Fibroblast of skin of back (primary cell): ENCODE measurements around the gene SYNC. TPM values are rescaled to one million over a fixed set of nuclear protein-coding genes. Genes with fewer than 3 reads are reported as not detected.

ENCODE experiments used
- DNase-seq: peaks from one replicate; pipeline ENCODE4 v3.0.0-alpha.2; 2013
- polyA plus RNA-seq, 2 experiments: library from polyadenylated mRNA; unstranded; fragments of 120-200 nt; gene quantifications; one replicate each; pipeline ENCODE4 v1.2.1, GENCODE V29; 2013; ENCODE audit not compliant: insufficient read length in 2 of 2

Gene SYNC
- 66.9 TPM for polyA plus RNA-seq (2013, experiment 1 of 2; ENCODE audit: insufficient read length)
- polyA plus RNA-seq (2013, experiment 2 of 2; ENCODE audit: insufficient read length): 103 TPM

- peak; percentile 95 for DNase-seq
Measured at GRCh38 chr1:32702599-32703478, at the start of gene SYNC. Gene SYNC, minus strand, starts transcription at chr1:32702770. Its CDS starts 110 bp downstream, at chr1:32702660.

DNA sequence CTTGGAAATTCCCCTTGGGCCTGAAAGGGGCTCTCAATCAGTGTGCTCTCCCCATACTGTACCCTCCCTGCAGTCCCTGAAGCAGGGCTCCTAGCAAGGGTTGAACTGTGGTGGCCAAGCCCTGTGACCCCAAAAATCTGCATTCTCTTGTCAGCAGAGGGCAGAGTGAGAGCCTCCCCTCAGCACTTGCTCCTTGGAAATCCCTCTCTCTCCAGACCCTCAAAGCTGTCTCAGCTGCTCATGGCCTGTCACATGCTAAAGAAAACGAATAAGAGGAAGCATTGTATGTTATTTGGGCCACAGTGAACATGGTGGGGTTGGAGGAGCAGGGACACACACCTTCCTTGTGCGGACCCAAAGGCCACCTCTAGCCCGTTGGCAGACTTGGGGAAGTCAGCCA lies 47.2 kb upstream of the SYNC start:
- no peak for DNase-seq

DNA sequence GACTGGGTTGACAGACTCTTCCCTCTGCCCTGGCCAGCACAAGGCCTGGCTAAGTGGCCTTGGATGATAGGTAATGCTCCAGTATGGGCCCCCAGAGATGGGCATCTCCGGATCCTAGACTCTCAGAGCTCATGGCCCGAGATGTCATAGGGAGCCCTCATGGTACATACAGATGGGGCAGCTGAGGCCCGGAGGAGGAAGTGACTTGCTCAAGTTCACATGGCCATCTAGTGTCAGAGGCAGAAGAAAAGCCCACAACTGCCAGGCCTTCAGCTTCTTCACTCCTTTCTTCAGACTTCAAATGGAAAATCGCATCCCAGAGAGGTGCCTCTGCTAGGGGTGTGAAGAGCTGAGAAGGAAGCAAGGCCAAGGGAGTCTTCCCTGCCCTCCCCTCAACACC lies 46.8 kb upstream of the SYNC start:
- no peak for DNase-seq

DNA sequence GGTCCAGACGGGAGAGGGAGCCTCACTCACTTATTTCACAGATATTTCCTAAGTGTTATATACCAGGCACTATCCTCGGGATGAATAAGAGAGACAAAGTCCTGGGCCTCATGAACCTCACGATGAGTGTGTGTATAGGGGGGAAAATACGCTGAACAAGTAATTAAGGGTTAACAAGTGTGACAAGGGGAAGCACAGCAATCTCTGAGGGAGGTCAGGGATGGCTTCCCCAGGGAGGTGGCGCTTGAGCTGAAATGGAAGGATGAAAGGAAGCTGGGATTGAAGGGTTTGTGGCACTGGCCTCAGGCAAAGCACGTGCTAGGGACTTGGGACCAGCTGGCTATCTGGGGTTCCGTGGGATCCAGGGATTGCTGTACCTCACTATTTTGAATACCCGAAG lies 46.4 kb upstream of the SYNC start:
- DNase-seq: no peak

- no peak for DNase-seq
Measured at GRCh38 chr1:32748348-32748747, 45.8 kb upstream of the SYNC start.

GRCh38 chr1:32746130-32746529 lies 43.6 kb upstream of the SYNC start:
- DNase-seq: no peak

DNA sequence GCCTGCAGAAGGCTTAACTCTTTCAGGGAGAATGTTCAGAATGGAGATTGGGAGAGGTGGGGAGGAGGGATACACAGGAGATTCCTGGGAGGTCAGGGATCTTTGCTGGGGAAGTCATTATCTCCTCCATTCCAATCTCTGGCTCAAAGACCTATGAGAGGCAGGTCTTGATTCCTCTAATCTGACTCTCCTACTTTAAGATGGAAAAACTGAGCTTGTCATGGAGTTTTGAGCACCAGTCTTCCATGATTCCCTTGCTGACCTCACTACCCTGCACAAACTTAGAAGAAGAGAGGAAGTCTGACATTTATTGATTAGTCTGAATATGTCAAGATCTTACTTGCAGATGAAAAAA lies 41.5 kb upstream of the SYNC start:
- no peak for DNase-seq

DNA sequence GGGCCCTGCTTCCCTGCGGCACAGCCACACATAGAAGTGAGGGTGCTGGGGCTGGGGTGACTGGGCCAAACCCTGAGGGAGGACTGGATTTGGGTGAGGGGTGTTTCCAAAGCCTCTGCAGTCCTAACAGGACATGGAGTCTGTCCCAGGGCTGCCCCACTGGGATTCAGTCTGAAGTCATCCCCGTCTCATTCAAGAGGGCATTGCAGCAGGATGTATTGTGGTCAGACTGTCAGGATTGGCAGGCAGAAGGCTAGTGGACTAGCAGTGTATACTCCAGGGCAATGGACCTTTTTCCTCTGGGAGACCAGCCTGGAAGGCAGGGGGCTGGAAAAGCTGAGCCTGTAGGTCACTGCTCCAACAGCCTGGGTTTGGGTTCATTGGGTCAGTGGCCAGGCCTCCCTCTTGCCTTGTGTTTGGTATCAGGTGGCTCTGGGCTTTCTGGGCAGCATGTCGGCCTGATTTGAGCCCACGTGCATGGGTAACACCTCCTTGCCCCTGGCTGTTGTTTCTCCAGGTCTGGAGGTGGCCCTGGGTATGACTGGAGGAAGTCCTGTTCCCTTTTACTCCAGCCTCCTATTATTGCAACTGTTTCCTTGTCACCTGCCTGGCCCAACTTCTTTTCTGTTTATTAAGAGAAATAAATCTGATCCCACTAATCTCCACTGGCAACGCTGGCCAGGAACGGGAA lies 41.0 kb upstream of the SYNC start:
- peak; percentile 31 for DNase-seq

DNA sequence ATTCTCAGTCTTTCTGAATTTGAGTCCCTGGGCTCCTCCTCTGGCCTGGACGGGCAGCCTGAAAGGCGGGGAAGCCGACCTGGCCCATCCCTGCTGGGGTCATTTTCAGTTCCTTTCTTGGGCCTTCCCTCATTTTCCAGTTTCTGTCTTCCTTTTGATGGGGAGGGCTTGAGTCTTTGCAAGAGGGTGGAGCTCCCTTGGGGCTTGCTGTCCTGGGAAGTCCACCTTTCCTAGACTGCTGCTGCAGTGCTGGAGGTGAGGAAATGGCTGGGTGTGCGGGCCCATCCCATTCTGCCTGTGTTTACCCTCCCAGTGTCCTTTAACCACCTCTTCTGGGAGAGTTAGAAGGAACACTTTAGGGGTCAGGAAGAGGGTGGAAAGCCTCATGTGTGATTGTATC lies 40.4 kb upstream of the SYNC start:
- no peak for DNase-seq

- DNase-seq: no peak
Measured at GRCh38 chr1:32742199-32742947, 39.8 kb upstream of the SYNC start.

- DNase-seq: peak; percentile 38
Measured at GRCh38 chr1:32741413-32742198, 39.0 kb upstream of the SYNC start.

DNA sequence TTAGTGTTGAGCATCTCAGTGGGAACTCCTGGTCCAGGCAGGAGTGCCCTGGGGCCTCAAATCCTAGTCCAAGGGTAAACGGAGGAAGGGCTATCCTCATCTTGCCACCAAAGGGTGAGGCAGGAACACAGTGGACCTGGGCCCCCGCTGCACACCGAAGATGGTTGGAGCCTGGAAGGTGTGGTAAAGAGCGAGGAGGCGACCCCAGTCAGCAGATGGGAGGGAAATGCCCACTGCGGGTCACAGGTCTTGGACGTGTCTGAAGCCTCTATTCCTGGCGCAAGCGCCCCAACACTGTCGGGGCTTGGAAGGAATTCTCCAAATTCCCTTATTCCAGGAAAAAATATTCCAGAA lies 38.5 kb upstream of the SYNC start:
- DNase-seq: no peak

DNA sequence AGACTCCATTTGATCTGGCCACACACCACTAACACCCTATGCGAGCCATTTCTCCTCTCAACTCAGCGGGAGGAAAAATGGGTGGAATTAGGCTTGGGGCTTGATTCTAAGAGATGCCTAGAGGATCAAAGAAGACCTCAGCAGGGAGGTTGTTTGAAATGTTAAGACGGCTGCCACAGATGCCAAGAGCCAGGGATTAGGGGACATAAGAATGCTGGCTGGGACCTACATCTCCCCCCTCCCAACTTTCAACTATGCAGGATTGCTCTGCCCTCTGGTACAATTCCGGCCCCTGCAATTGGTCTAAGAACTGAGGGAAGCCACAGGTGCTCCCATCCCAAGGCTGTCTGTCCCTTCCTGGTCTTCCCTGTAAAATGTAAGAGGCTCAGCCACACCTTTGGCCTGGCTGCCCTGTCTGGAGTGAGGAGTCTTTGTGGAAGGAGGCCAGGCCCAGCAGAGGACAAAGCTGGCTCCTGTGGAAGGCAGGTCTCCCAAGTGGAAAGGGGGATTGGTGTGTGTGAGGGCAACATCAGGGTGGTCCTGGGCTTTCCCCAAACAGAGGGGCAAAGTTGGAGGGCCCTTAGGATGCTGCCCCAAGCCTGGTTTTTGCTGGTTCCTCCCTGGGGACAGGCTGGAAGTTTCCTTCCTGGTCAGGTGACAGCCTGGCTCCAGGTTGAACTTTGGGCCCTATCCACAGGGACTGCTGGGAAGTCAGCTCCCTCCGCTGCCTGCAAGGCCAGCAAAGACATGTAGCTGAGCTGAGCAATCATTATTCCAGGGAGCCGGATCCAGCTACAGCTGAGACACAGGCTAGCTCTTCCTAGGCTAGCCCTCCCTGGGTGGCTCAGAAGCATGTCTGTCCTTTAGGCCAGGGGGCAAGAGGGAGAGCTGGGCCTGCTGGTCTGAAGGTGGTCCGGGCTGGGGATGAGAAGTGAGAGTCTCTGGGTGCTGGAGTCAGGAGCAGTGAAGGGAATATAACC lies 34.5 kb upstream of the SYNC start:
- DNase-seq: no peak

DNA sequence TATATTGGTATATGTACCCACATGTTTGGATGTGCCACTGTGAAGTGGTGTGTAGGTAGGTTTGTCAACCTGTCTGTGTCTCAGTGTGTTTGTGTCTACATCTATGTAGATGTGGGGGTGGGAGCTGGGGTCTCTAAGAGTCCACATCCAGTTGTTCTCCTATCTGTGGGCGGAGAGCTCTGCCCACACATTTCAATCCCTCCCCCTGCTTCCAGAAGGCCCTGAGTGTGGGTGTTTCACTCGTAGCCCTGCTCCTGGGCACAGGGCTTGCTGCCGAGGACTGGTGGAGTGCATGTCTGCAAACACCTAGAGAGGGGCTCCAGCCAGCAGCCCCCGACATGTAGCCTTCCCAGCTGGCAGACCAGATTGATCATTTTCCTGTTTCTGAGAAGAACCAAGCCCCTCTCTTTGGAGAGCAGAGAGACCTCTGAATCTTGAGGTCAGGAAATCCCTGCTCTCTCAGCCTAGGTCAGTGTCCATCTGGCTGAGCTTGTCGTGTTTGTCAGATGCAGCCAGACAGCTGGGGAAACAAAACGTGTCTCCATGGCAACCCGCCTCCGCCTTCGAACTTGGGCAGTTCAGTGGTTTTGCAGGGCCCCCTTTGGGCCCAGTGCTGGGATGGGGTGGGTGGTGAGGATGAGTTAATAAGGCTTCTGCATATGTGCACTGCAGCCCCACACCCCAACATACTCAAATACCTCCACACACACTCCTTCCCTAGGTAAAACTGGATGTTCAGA lies 31.2 kb upstream of the SYNC start:
- no peak for DNase-seq

DNA sequence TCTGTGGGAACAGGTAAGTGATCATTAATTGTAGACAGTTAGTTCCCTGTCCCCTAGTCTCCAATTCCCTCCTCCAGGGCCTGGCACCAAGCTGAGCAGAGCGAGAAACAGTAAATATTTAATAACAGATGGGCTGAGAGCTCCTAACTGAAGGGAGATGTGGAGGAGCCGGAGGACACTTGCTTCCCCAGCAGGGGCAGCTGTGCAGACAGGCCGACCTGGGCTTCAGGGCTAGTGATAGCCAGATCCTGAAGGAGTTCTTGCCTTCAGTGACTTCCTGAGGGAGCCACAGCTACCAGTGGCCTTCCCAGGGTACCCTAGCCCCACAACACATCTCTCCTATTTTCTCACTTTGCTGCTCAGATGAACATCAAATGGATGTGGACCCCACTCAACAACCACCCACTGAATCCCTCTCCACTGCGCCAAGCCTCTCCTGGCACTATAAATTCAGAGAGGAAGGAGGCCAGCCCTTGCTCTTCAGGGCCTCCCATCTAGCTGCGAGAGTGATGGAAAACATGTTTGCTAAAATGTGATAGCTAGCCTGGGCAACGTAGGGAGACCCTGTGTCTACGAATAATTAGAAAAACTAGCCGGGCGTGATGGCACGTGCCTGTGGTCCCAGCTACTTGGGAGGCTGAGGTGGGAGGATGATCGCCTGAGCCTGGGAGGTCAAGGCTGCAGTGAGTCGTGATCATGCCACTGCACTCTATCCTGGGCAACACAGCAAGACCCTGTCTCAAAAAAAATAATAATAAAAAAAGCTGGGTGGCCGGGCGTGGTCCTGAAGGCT lies 26.9 kb upstream of the SYNC start:
- DNase-seq: no peak

- DNase-seq: no peak
Measured at GRCh38 chr1:32728413-32729077, 26.0 kb upstream of the SYNC start.

DNA sequence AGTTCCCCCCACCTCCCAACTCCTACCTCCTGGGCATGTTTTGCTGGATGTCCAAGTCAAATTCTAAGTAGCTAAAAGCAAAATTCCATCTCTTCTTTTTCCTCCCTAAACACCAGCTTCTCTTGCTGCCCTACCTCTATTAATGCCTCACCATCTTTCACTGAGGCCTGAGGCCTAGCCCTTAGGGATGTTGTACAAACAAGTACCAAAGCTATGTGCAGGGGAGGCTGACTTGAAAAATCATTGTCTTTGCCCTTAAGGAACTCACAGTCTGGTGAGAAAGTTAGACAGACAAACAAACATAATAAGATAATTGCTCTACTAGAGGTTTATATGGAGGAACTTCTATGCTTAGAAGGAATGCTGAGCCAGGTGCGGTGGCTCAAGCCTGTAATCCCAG lies 25.3 kb upstream of the SYNC start:
- DNase-seq: no peak

GRCh38 chr1:32725615-32725982 lies 23.0 kb upstream of the SYNC start:
- DNase-seq: no peak
